GM19023 (cell line): ENCODE results near the gene SBNO1.
A peak's percentile ranks its signal among the peaks of the same experiment; 100 is the strongest.
"Not testable (repeated sequence)": the region's sequence is repeated elsewhere in the genome, so short reads cannot be mapped to it uniquely, and the experiment has no call there.

Source experiments
- ATAC-seq: cut with Tn5 transposase; IDR thresholded peaks from one replicate; pipeline ENCODE4 v1.9.1; 2021; ENCODE audit warnings: mild to moderate bottlenecking, moderate library complexity; ENCODE audit not compliant: unreplicated experiment

Gene SBNO1

GRCh38 chr12:123388951-123389559, 24.4 kb upstream of the SBNO1 start:
- no peak for ATAC-seq

- peak; percentile 38 for ATAC-seq
Observed at GRCh38 chr12:123388177-123388950, 23.7 kb upstream of the SBNO1 start.

GRCh38 chr12:123387508-123388176, 23.0 kb upstream of the SBNO1 start:
- ATAC-seq = no peak

DNA sequence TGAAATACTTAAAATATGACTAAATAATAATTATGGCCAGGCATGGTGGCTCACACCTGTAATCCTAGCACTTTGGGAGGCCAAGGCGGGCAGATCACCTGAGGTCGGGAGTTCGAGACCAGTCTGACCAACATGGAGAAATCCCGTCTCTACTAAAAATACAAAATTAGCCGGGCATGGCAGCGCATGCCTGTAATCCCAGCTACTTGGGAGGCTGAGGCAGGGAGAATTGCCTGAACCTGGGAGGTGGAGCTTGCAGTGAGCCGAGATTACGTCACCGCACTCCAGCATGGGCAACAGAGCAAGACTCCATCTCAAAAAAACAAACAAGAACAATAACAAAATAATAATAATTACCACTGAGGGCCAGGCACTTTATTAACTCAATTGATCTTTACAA, 20.9 kb upstream of the SBNO1 start:
- ATAC-seq = not testable (repeated sequence)

DNA sequence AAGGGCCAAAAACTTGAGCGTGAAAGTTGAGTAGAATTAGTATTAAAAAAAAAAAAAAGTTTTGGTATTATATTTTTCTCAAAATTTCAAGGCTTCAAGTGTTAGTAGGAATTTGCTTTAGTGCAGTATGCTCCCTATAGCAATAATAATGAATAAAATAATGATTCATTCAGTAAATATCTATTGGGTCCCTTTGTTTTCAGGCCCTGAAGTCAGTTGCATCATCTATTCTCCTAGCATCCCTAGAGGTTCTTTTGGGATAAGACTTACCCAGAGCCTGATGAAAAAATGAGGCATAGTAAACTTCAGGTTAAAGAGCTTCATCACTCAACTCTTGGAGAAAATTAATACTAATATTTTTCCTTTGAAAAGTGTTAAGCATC, 20.3 kb upstream of the SBNO1 start:
- no peak for ATAC-seq

DNA sequence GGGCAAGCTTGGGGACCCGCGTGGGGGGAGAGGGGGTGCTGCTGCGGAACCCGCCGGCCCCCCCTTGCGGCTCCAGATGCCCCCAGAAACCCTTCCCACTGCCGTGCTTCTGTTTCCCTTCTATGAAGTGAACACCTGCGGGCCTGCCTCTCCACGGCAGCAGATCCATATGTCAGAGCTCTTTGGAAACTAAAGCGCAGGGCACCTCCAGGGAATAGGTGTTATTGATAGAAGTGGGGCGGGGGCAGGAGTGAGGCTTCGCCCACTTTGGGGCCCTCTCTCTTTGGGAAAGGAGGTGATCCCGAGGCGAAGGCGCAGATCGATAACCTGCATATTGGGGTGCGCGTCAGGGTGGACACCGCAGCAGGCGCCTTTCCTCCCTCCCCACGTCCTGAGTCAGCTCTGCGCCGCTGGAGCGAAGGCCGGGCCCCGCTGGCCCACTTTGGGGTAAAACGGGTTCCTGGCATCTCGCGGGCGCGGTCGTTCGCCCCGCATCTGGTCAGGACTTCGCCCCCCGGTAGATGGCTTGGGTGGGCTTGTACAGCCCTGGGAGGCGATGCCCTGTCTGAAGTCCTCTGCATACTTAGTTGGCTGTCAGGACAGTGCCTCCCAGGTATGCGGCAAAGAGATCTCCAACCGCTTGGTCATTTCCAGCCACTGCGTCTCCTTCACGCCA, 19.8 kb upstream of the SBNO1 start:
- no peak for ATAC-seq

- no peak for ATAC-seq
Observed at GRCh38 chr12:123382684-123383083, 18.0 kb upstream of the SBNO1 start.

DNA sequence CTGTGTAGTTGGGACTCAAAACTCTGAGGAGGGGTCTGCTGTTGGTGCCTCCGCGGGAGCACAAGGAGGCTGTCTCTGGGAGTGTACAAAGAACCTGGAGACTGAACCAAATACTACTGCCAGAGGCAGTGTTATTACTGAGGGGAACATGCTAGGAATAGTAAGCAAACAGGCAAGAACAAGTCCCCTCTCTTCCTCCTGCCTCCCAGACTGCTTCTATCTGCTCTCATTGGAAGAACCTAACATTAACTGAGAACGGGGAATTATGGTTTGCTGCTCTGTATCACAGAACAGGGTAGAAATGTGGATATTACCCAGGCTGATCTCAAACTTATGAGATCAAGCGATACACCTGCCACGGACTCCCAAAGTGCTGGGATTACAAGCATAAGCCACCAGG, 14.7 kb upstream of the SBNO1 start:
- ATAC-seq = no peak

DNA sequence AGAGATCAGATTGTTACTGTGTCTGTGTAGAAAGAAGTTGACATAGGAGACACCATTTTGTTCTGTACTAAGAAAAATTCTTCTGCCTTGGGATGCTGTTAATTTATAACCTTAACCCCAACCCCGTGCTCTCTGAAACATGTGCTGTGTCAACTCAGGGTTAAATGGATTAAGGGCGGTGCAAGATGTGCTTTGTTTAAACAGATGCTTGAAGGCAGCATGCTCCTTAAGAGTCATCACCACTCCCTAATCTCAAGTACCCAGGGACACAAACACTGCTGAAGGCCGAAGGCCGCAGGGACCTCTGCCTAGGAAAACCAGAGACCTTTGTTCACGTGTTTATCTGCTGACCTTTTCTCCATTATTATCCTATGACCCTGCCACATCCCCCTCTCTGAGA, 7.8 kb upstream of the SBNO1 start:
- not testable (repeated sequence) for ATAC-seq

DNA sequence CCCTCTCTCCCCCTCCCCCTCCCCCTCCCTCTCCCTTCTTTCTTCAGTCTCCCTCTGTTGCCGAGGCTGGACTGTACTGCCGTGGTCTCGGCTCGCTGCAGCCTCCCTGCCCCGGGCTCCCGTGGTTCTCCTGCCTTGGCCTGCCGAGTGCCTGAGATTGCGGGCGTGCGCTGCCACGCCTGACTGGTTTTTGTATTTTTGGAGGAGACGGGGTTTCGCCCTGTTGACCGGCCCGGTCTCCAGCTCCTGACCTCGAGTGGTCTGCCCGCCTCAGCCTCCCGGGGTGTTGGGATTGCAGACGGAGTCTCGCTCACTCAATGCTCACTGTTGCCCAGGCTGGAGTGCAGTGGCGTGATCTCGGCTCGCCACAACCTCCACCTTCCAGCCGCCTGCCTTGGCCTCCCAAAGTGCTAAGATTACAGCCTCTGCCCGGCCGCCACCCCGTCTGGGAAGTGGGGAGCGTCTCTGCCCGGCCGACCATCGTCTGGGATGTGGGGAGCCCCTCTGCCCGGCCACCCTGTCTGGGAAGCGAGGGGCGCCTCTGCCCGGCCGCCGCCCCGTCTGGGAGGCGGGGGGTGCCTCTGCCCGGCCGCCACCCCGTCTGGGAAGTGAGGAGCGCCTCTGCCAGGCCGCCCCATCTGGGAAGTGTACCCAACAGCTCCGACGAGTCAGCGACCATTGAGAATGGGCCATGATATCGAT, 7.2 kb upstream of the SBNO1 start:
- not testable (repeated sequence) for ATAC-seq

GRCh38 chr12:123369229-123369628, 4.6 kb upstream of the SBNO1 start:
- ATAC-seq = no peak

GRCh38 chr12:123368431-123368830, 3.8 kb upstream of the SBNO1 start:
- ATAC-seq = not testable (repeated sequence)

- no peak for ATAC-seq
Observed at GRCh38 chr12:123367511-123367910, 2.9 kb upstream of the SBNO1 start.

- peak; percentile 69 for ATAC-seq
Observed at GRCh38 chr12:123365025-123365917, 624 bp upstream of the SBNO1 start.

GRCh38 chr12:123363740-123364531, 711 bp downstream of the SBNO1 start:
- peak; percentile 12 for ATAC-seq

DNA sequence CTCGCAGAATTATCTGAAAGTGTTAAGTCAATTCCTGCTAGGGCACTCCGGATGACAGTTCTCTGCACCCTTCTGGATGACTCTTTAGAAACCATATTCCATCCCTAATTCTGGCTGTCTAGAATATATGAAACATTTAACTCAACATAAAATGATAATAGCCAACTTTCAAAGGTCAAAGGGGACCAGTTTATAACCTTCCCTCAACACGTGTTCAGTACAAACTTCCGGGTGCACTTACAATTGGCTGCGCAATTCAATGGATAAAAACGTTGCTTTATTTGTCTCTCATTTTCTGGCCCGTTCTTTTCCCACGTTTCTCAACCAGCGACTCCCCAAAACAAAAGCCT, 1.3 kb downstream of the SBNO1 start:
- no peak for ATAC-seq

- no peak for ATAC-seq
Observed at GRCh38 chr12:123358035-123358434, 6.6 kb downstream of the SBNO1 start.

GRCh38 chr12:123356159-123356670, 8.4 kb downstream of the SBNO1 start:
- no peak for ATAC-seq

GRCh38 chr12:123354600-123354999, 10.0 kb downstream of the SBNO1 start:
- no peak for ATAC-seq
